Measurements from ENCODE around the gene SLC2A5. TPM values are rescaled to one million over a fixed set of nuclear protein-coding genes. Genes with fewer than 3 reads are reported as not detected.

SLC2A5 gene
- total and polyA plus RNA-seq, 2 of the 4 experiments (the other 2 are of a cell fraction): 0.03 to 0.18 TPM

DNA sequence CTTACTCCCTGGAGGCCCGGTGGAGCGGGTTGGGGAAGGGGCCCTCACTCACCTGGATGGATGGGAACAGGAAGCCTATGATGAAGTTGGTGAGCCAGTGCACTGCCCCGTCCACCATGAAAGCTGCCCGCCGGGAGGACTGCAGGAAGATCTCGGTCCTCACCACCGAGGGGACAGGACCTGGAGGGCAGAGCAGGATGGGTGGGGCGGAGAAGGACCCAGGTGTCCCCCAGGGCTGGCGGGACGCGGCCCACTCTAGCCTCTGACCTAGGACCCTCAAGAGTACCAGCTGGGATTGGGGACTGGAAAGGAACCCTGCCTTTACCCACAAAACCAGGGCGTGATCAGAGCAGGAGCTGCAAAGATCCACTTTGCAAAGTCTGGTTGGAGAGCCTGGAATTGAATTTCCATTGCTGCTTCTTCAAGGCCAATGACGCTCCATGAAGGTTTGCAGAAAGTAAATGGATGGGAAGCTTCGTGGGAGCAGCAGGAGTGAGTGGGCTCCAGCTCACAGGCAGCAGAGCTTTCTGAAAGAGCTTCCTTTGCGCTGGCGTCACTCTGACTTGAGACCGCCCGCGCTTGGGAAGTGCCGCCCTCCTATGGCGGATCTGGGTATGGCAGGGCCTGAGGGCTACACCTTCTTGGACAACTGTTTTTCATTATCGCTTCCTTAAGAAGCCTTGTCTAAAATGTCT, 64.6 kb downstream of the SLC2A5 start:
- no peak overlapping the region for H3K4me2 ChIP-seq (ENCODE audit: low read depth, low read length)
- H3K23ac ChIP-seq (ENCODE audit: low read depth, low read length): no peak overlapping the region
- no peak overlapping the region for H3K14ac ChIP-seq (replicated peaks; ENCODE audit: low read depth, low read length)
- no peak overlapping the region for H2AK5ac ChIP-seq (ENCODE audit: low read depth, low read length)
- H2AFZ ChIP-seq (replicated peaks; ENCODE audit: low read length, poor library complexity): peak overlapping the region; percentile 39
- H2BK5ac ChIP-seq (ENCODE audit: low read depth, low read length, poor library complexity, severe bottlenecking): no peak overlapping the region
- POLR2A ChIA-PET (ENCODE audit: unreplicated experiment): no interaction called here
- no peaks in the 10 kb centered on the region for H3K36me3 ChIP-seq (ENCODE audit: control insufficient read depth, insufficient read depth, low read length)
- H3K9me3 ChIP-seq (ENCODE audit: control insufficient read depth, insufficient read depth, low read length): no peaks in the 10 kb centered on the region
- no peak overlapping the region for H3K9ac ChIP-seq (ENCODE audit: low read depth, low read length)
- H3K18ac ChIP-seq (ENCODE audit: low read depth, low read length): no peak overlapping the region
- H4K91ac ChIP-seq (ENCODE audit: insufficient read depth, low read depth, low read length): no peak overlapping the region
- CTCF ChIA-PET: interaction anchor here (0.5 to 2.9 kb wide), 19 partner anchors 9 to 126 kb away, joined by 3 to 22 read pairs (median 4); partner anchors contain the start of gene ENO1
- no peak overlapping the region for H3K4me3 ChIP-seq (ENCODE audit: insufficient read depth, low read depth, low read length)
- H4K5ac ChIP-seq (ENCODE audit: low read depth, low read length): no peak overlapping the region
- no peak overlapping the region for H2BK120ac ChIP-seq (ENCODE audit: low read depth, low read length)
- no peak overlapping the region for H3K56ac ChIP-seq (ENCODE audit: extremely low read depth, insufficient read depth, low read length)
- no peak overlapping the region for H3K4ac ChIP-seq (ENCODE audit: low read depth, low read length)
- H2BK20ac ChIP-seq (ENCODE audit: low read depth, low read length): no peak overlapping the region
- DNase-seq (peak; percentile 87), ATAC-seq (ENCODE audit: low read depth) (peak; percentile 100)
- no peak overlapping the region for H3K27ac ChIP-seq (ENCODE audit: insufficient read depth, low read length)
- H4K20me1 ChIP-seq (ENCODE audit: insufficient read depth, low read length): no peaks in the 10 kb centered on the region
- no peaks in the 10 kb centered on the region for H3K79me1 ChIP-seq (ENCODE audit: low read depth in 1 of 2, low read length in 2 of 2)
- no TSS peak for BruUV-seq (replicated peaks)
- in situ Hi-C loops (cut with MboI; ENCODE audit: low sequenced_read_pairs) (loop anchor here (5.0 kb wide), 1 partner anchor 97 kb away; no protein-coding TSS in a partner anchor), dilution Hi-C loops (cut with HindIII; ENCODE audit: low sequenced_read_pairs, unreplicated experiment) (no loop called here), intact Hi-C loops (cut with micrococcal nuclease) (loop anchor here (1.0 to 5.0 kb wide), 3 partner anchors 87 to 133 kb away; no protein-coding TSS in a partner anchor)
- H2BK15ac ChIP-seq (ENCODE audit: low read depth, low read length): no peak overlapping the region
- H3K27me3 ChIP-seq (ENCODE audit: control insufficient read depth, insufficient read depth, low read length): peaks cover 12% of the 10 kb centered on the region; the same call in 1 of the 2 replicates
- H2AK9ac ChIP-seq (replicated peaks; ENCODE audit: low read depth, low read length, poor library complexity): no peak overlapping the region
- 40% methylated on average over 9 of the region's 22 CpGs; no CpG with 5 or more reads in 1 of the 2 experiments for WGBS, 2 experiments (ENCODE audit: extremely low coverage in 2 of 2, insufficient read length in 1 of 2)
- H4K8ac ChIP-seq (ENCODE audit: low read depth in 2 of 2, low read length in 2 of 2): no peak overlapping the region; a peak in 1 of 4 replicates
- no peaks in the 10 kb centered on the region for H3K9me1 ChIP-seq (ENCODE audit: insufficient read depth, low read length)
- no peaks in the 10 kb centered on the region; the same call in 1 of the 2 replicates for H3K4me1 ChIP-seq (ENCODE audit: control insufficient read depth, insufficient read depth, low read length)
- TF ChIP-seq FOS (IDR thresholded peaks at IDR 0.05; ENCODE audit: low read depth, low read length): no peak
- no peak for TF ChIP-seq RCOR1 (IDR thresholded peaks at IDR 0.05; ENCODE audit: insufficient replicate concordance, low read length)
- TF ChIP-seq MXI1 (IDR thresholded peaks at IDR 0.05; ENCODE audit: borderline replicate concordance, low read depth, low read length): no peak
- TF ChIP-seq SMC3 (IDR thresholded peaks at IDR 0.05; ENCODE audit: low read depth, low read length): peak; percentile 85
- TF ChIP-seq MAZ (IDR thresholded peaks at IDR 0.05; ENCODE audit: borderline replicate concordance, low read depth, low read length): no peak
- TF ChIP-seq POLR2A (IDR thresholded peaks at IDR 0.05; ENCODE audit: low read depth, low read length): peak; percentile 22; the same call in 1 of the 2 replicates
- TF ChIP-seq RAD21 (IDR thresholded peaks at IDR 0.05; ENCODE audit: low read length): peak; percentile 85
- no peak for TF ChIP-seq NFE2L2 (IDR thresholded peaks at IDR 0.05; ENCODE audit: low read depth, low read length)
- no peak for TF ChIP-seq RFX5 (IDR thresholded peaks at IDR 0.05; ENCODE audit: low read depth, low read length)
- no peak for TF ChIP-seq CHD1 (IDR thresholded peaks at IDR 0.05; ENCODE audit: low read depth, low read length)
- TF ChIP-seq BHLHE40 (IDR thresholded peaks at IDR 0.05; ENCODE audit: low read depth, low read length): no peak
- TF ChIP-seq MAFK (IDR thresholded peaks at IDR 0.05; ENCODE audit: low read depth, low read length): no peak
- peak; percentile 96 for TF ChIP-seq CTCF (conservative IDR thresholded peaks at IDR 0.05; ENCODE audit: low read depth, low read length)
- no peak for TF ChIP-seq CEBPB (IDR thresholded peaks at IDR 0.05; ENCODE audit: low read depth, low read length)
- TF ChIP-seq, protein P1, sequence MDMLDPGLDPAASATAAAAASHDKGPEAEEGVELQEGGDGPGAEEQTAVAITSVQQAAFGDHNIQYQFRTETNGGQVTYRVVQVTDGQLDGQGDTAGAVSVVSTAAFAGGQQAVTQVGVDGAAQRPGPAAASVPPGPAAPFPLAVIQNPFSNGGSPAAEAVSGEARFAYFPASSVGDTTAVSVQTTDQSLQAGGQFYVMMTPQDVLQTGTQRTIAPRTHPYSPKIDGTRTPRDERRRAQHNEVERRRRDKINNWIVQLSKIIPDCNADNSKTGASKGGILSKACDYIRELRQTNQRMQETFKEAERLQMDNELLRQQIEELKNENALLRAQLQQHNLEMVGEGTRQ (IDR thresholded peaks at IDR 0.05; ENCODE audit: low read depth, low read length): no peak
